ENCODE data around the gene OPRL1.

The OPRL1 gene

DNA sequence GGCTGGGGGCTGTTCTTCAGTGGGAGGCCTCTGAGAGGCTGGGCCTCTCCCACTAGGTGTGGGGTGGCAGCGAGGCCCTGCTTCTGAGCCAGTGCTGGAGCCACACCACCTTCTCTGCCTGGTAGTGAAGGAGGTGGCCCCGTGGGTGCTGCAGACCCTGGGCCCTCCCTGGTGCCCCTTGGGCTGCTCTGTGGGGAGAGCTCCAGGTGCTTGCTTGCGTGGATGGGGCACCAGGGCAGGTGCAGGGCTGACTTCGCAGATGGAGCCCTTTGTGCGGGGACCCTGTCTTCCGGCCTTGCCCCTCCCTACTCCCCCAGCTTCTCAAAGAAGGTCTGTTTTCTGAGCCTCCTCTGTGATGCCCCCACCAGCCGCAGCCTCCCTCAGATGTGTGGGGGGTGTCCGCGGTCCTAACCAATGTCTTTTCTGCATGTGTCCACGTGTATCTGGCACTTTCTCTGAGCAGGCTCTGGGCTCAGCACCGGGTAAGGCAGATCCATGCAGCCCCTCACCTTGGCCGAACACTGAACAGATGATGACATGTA is 67.1 kb downstream of the OPRL1 start:
- H3K4me3 ChIP-seq (ENCODE audit: low read depth, low read length): no peak overlapping the region
- DNase-seq (ENCODE audit: low read depth): no peak

DNA sequence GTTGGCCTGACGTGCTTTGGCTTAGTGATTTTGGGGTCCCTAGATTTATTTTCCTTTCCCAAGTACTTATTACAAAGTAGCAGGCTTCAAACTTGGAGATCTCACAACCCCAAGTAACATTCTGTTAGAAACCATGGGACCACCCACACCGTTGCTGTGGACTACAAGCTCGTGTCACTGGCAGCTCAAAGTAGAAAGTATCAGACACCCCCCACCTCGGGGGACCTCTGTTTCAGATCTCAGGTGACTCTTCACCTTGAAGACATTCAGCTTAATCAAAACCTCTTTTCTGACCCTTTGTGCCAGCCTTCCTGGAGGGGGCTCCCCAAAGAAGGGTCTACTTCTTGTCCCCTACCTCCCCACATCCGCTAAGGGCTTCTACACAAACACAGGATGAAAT is 68.7 kb downstream of the OPRL1 start:
- H3K4me3 ChIP-seq (ENCODE audit: low read depth, low read length): no peak overlapping the region
- DNase-seq (ENCODE audit: low read depth): no peak

DNA sequence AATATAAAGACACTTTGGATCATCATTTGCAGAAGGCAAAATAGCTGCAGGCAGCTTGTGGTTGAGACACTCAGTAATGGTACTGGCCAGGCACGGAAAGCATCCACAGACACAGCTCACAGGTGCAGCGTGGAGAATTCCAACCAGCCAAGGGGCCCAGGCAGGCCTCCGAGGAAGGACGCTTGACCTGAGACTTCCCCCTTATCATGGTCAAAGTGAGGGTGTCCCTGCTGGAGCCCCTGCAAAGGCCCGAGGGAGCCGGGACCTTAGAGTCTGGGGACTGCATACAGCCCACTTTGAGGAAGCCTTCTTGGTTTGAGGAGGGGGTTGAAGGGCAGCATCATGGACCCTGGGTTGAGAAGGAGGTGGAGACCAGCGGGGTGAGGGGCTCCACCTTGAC is 69.3 kb downstream of the OPRL1 start:
- DNase-seq (ENCODE audit: low read depth): no peak
- no peak overlapping the region for H3K4me3 ChIP-seq (ENCODE audit: low read depth, low read length)

DNA sequence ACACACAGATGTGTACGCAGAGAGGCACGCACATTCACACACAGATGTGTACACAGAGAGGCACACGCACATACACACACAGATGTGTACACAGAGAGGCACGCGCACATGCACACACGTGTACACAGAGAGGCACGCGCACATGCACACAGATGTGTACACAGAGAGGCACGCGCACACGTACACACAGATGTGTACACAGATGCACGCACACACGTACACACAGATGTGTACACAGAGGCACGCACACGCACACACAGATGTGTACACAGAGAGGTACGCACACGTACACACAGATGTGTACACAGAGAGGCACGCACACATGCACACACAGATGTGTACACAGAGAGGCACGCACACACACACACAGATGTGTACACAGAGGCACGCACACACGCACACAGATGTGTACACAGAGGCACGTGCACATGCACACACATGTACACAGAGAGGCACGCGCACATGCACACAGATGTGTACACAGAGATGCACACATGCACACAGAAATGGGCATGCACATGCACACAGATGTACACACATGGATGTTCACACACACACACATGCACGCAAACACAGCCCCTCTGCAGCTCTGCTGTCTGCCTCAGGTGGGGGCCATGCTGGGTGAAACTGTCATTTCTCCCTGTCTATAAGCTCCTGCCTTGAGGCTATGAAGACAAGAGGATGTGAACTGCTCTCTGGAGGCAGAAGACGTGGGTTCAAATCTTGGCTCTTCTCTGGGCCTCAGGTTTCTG is 70.1 kb downstream of the OPRL1 start:
- no peak for DNase-seq (ENCODE audit: low read depth)

More for the DNA sequence above, 70.1 kb downstream of the OPRL1 start:
- H3K4me3 ChIP-seq (ENCODE audit: low read depth, low read length): no peak overlapping the region

Data from skeletal muscle cell (primary cell).